Mesenchymal stem cell (in vitro differentiated cells and primary cell): ENCODE measurements around the gene CCDC169.

Experiments
- DNase-seq: peaks from one replicate; pipeline ENCODE4 v3.0.0-alpha.2; 2013
- H2AFZ ChIP-seq: one replicate; pipeline ENCODE4 v1.6.1; 2013; ENCODE audit warnings: low read depth, mild to moderate bottlenecking, control low read depth, inconsistent platforms, low read length, moderate library complexity
- H2AK5ac ChIP-seq: 2 replicates; pipeline ENCODE4 v1.6.1; 2013; ENCODE audit warnings: low read length, moderate library complexity, mild to moderate bottlenecking, inconsistent platforms; ENCODE audit not compliant: severe bottlenecking
- H2BK120ac ChIP-seq: one replicate; pipeline ENCODE4 v1.6.1; 2013; ENCODE audit warnings: low read depth, mild to moderate bottlenecking, inconsistent platforms, low read length, moderate library complexity
- H2BK12ac ChIP-seq, 2 experiments: one replicate each; pipeline ENCODE4 v1.6.1; 2013; ENCODE audit warnings: inconsistent platforms in 2 of 2, low read length in 2 of 2, mild to moderate bottlenecking in 2 of 2, moderate library complexity in 2 of 2, control low read depth in 1 of 2
- H2BK15ac ChIP-seq: one replicate; pipeline ENCODE4 v1.6.1; 2013; ENCODE audit warnings: mild to moderate bottlenecking, low read depth, inconsistent platforms; ENCODE audit not compliant: poor library complexity, severe bottlenecking
- H2BK5ac ChIP-seq: 2 replicates; pipeline ENCODE4 v1.6.1; 2013; ENCODE audit warnings: low read depth, mild to moderate bottlenecking, low read length, control low read depth, inconsistent platforms; ENCODE audit not compliant: poor library complexity, severe bottlenecking
- H3K14ac ChIP-seq, 2 experiments: one replicate each; pipeline ENCODE4 v1.6.1; 2013; ENCODE audit warnings: inconsistent platforms in 2 of 2, low read length in 2 of 2, control low read depth in 1 of 2, mild to moderate bottlenecking in 1 of 2, moderate library complexity in 1 of 2
- H3K18ac ChIP-seq, 2 experiments: one replicate each; pipeline ENCODE4 v1.6.1; 2013; ENCODE audit warnings: inconsistent platforms in 2 of 2, low read length in 2 of 2, control low read depth in 1 of 2, low read depth in 1 of 2, mild to moderate bottlenecking in 1 of 2
- H3K23ac ChIP-seq, 2 experiments: one replicate each; pipeline ENCODE4 v1.6.1; 2013; ENCODE audit warnings: inconsistent platforms in 2 of 2, low read length in 2 of 2, mild to moderate bottlenecking in 2 of 2, moderate library complexity in 2 of 2, control low read depth in 1 of 2
- H3K27ac ChIP-seq: 2 replicates; pipeline ENCODE4 v1.5.1; 2013; ENCODE audit warnings: mild to moderate bottlenecking, moderate library complexity, low read length, control low read depth, inconsistent platforms; ENCODE audit not compliant: poor library complexity, severe bottlenecking
- H3K27me3 ChIP-seq, 2 experiments: 2 replicates each; pipeline versions ENCODE4 v1.6.1 to v1.7.0; 2013; ENCODE audit warnings: low read length in 2 of 2, mild to moderate bottlenecking in 2 of 2, moderate library complexity in 2 of 2, control low read depth in 1 of 2, inconsistent platforms in 1 of 2; ENCODE audit not compliant: control insufficient read depth in 1 of 2, insufficient read depth in 1 of 2
- H3K36me3 ChIP-seq, 2 experiments: 2 replicates each; pipeline versions ENCODE4 v1.6.1 to v1.7.0; 2013; ENCODE audit warnings: low read length in 2 of 2, control low read depth in 1 of 2, inconsistent platforms in 1 of 2, low read depth in 1 of 2, mild to moderate bottlenecking in 1 of 2; ENCODE audit not compliant: insufficient read depth in 2 of 2, control insufficient read depth in 1 of 2
- H3K4ac ChIP-seq, 2 experiments: one replicate each; pipeline ENCODE4 v1.6.1; 2013; ENCODE audit warnings: inconsistent platforms in 2 of 2, low read length in 2 of 2, mild to moderate bottlenecking in 2 of 2, moderate library complexity in 2 of 2, control low read depth in 1 of 2, low read depth in 1 of 2
- H3K4me1 ChIP-seq: 2 replicates; pipeline ENCODE4 v1.6.1; 2013; ENCODE audit warnings: low read depth, low read length, control low read depth; ENCODE audit not compliant: control insufficient read depth, insufficient read depth
- H3K4me2 ChIP-seq: 2 replicates; pipeline ENCODE4 v1.6.1; 2013; ENCODE audit warnings: low read length, mild to moderate bottlenecking, inconsistent platforms; ENCODE audit not compliant: poor library complexity, severe bottlenecking
- H3K4me3 ChIP-seq, 2 experiments: 2 replicates each; pipeline versions ENCODE4 v1.5.1 to v1.7.0; 2013; ENCODE audit warnings: low read length in 2 of 2, mild to moderate bottlenecking in 2 of 2, control low read depth in 1 of 2, low read depth in 1 of 2; ENCODE audit not compliant: insufficient read depth in 1 of 2
- H3K79me1 ChIP-seq: replicated peaks from 2 replicates; pipeline ENCODE4 v1.6.1; 2013; ENCODE audit warnings: mild to moderate bottlenecking, control low read depth, low read length, inconsistent platforms; ENCODE audit not compliant: poor library complexity, severe bottlenecking
- H3K9ac ChIP-seq: 2 replicates; pipeline ENCODE4 v1.7.0; 2013; ENCODE audit warnings: mild to moderate bottlenecking, low read length, moderate library complexity
- H3K9me3 ChIP-seq: 2 replicates; pipeline ENCODE4 v1.7.0; 2013; ENCODE audit warnings: mild to moderate bottlenecking, low read length; ENCODE audit not compliant: control insufficient read depth
- H4K8ac ChIP-seq: one replicate; pipeline ENCODE4 v1.6.1; 2013; ENCODE audit warnings: inconsistent platforms, mild to moderate bottlenecking, low read length, moderate library complexity
- H4K91ac ChIP-seq: one replicate; pipeline ENCODE4 v1.6.1; 2013; ENCODE audit warnings: mild to moderate bottlenecking, low read length, inconsistent platforms
- WGBS: methylation state at CpG from one replicate; pipeline ENCODE4 v1.1.7; 2013; ENCODE audit warnings: mixed read lengths; 5-methylcytosine and 5-hydroxymethylcytosine counted together

The CCDC169 gene

DNA sequence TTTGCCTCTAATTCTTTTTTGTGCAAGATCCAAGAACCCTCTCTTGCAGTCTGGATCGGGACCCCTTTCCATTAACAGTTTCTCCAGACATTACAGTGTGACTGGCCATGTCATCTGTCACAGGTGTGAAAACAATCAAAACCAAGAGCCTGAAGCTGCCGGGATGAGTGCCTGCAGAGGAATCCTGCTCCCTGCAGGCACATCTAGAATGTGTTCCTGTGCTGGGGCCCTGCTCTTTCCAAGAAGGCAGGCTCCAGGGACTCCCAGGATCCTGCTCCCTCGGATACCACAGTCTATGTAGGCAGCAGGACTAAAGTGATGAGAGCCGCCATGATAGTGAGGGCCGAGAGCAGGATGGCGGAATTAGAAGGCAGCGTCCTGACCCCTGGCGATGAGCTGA is 38.8 kb downstream of the CCDC169 start:
- H3K79me1 ChIP-seq, result no peaks in the 10 kb centered on the region
- no peak overlapping the region for H2BK15ac ChIP-seq
- H3K4me3 ChIP-seq, result no peak overlapping the region
- H3K4me1 ChIP-seq, result no peaks in the 10 kb centered on the region
- no peaks in the 10 kb centered on the region for H3K9me3 ChIP-seq
- 71% methylated on average over 8 of the region's 8 CpGs for WGBS
- no peak overlapping the region for H2BK12ac ChIP-seq
- H3K14ac ChIP-seq, result no peak overlapping the region
- H3K18ac ChIP-seq, result no peak overlapping the region
- H2BK5ac ChIP-seq, result no peak overlapping the region
- no peaks in the 10 kb centered on the region for H3K36me3 ChIP-seq
- H4K8ac ChIP-seq, result no peak overlapping the region
- no peak overlapping the region for H3K23ac ChIP-seq
- DNase-seq, result no peak
- H3K4me2 ChIP-seq, result no peak overlapping the region
- H3K9ac ChIP-seq, result no peak overlapping the region
- no peak overlapping the region for H3K27ac ChIP-seq
- no peak overlapping the region for H2AK5ac ChIP-seq
- H2BK120ac ChIP-seq, result no peak overlapping the region
- no peak overlapping the region for H2AFZ ChIP-seq
- H3K4ac ChIP-seq, result no peak overlapping the region
- no peaks in the 10 kb centered on the region for H3K27me3 ChIP-seq
- H4K91ac ChIP-seq, result no peak overlapping the region

DNA sequence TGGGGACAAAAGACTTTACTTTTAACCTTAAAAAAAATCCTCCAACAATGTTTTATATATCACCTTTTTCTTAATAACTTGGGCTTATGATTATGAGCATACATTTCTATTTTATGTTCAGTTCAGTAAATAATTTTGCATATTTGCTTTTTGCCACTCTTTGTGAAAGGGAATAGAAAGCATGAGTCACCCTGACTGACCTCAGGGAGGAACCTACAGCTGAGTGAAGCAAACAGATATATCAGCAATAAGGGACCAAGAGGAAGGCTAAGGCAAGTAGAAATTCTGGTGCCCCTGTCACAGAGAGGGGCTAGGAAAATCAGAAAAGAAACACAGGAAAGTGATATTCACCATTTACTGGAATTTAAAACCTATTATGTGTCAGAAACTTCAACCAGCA is 46.1 kb downstream of the CCDC169 start:
- Histone ChIP-seq H3K9ac (no peak overlapping the region), H3K9me3 (peaks cover 13% of the 10 kb centered on the region), H2BK5ac (no peak overlapping the region), H3K4me1 (no peaks in the 10 kb centered on the region), H3K4me3 (no peak overlapping the region), H3K23ac (no peak overlapping the region), H3K36me3 (peaks cover 0 to 10% of the 10 kb centered on the region in 2 experiments), H3K18ac (no peak overlapping the region), H3K4me2 (no peak overlapping the region), H3K27me3 (no peaks in the 10 kb centered on the region), H2AFZ (no peak overlapping the region), H4K8ac (no peak overlapping the region), H3K14ac (no peak overlapping the region), H3K4ac (no peak overlapping the region), H3K27ac (no peak overlapping the region), H2AK5ac (no peak overlapping the region), H2BK12ac (no peak overlapping the region), H4K91ac (no peak overlapping the region), H2BK120ac (no peak overlapping the region), H3K79me1 (no peaks in the 10 kb centered on the region), H2BK15ac (no peak overlapping the region)
- DNase-seq, result no peak

GRCh38 chr13:36251017-36251416 is 46.6 kb downstream of the CCDC169 start:
- Histone ChIP-seq H3K9me3 (peaks cover 14% of the 10 kb centered on the region), H2BK120ac (no peak overlapping the region), H3K14ac (no peak overlapping the region), H4K8ac (no peak overlapping the region), H3K4me2 (no peak overlapping the region), H2AK5ac (no peak overlapping the region), H2BK15ac (no peak overlapping the region), H3K79me1 (no peaks in the 10 kb centered on the region), H2BK5ac (no peak overlapping the region), H3K4me3 (no peak overlapping the region), H3K27me3 (no peaks in the 10 kb centered on the region), H2BK12ac (no peak overlapping the region), H3K27ac (no peak overlapping the region), H3K36me3 (peaks cover 0 to 13% of the 10 kb centered on the region in 2 experiments), H3K4ac (no peak overlapping the region), H3K18ac (no peak overlapping the region), H2AFZ (no peak overlapping the region), H3K23ac (no peak overlapping the region), H4K91ac (no peak overlapping the region), H3K9ac (no peak overlapping the region), H3K4me1 (no peaks in the 10 kb centered on the region)
- 91% methylated on average over 3 of the region's 4 CpGs for WGBS
- DNase-seq, result no peak

DNA sequence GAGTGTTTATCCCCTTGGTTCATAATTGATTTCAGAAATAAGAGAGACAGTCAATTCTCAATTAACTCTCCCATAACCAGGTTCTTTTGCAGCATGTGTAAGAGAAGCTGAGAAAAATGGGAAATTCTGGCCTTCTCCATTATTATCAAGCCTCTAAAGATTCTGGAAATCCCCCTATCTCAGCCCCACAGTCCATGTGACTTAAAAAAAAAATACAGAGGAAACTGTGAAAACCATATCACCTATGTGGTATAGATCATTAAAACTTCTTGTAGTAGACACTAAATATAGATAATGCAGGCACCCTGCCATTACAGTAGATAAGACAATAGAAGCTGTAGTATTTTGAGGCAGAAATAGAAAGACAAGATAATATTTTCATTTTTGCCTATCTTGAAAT is 48.9 kb downstream of the CCDC169 start:
- Histone ChIP-seq H2BK120ac (no peak overlapping the region), H3K4ac (no peak overlapping the region), H3K14ac (no peak overlapping the region), H4K91ac (no peak overlapping the region), H3K27me3 (no peaks in the 10 kb centered on the region), H3K27ac (no peak overlapping the region), H3K9ac (no peak overlapping the region), H2BK5ac (no peak overlapping the region), H3K4me1 (no peaks in the 10 kb centered on the region), H3K4me3 (no peak overlapping the region), H3K23ac (no peak overlapping the region), H3K4me2 (no peak overlapping the region), H3K9me3 (peaks cover 14% of the 10 kb centered on the region), H2BK12ac (no peak overlapping the region), H2BK15ac (no peak overlapping the region), H3K36me3 (peaks cover 0 to 13% of the 10 kb centered on the region in 2 experiments), H2AK5ac (no peak overlapping the region), H3K79me1 (no peaks in the 10 kb centered on the region), H4K8ac (no peak overlapping the region), H3K18ac (no peak overlapping the region), H2AFZ (no peak overlapping the region)
- DNase-seq, result no peak
